ENCODE results near the gene IGF1R.

GRCh38 chr15:98663045-98663444 lies 14.7 kb downstream of the IGF1R start:
- TF ChIP-seq CTCF (IDR thresholded peaks at IDR 0.05; ENCODE audit: poor library complexity) (no peak), EZH2phosphoT487 (IDR thresholded peaks at IDR 0.05; ENCODE audit: low read depth, severe bottlenecking, unreplicated experiment) (no peak)
